ENCODE results near the gene BBIP1. TPM values are rescaled to one million over a fixed set of nuclear protein-coding genes. Genes with fewer than 3 reads are reported as not detected.

Gene BBIP1
- total and polyA plus RNA-seq, 10 of the 15 experiments (the other 5 are each of a cell fraction or from before 2014, with no cell fraction given) = 13.8 to 40.8 (median 31.3) TPM

DNA sequence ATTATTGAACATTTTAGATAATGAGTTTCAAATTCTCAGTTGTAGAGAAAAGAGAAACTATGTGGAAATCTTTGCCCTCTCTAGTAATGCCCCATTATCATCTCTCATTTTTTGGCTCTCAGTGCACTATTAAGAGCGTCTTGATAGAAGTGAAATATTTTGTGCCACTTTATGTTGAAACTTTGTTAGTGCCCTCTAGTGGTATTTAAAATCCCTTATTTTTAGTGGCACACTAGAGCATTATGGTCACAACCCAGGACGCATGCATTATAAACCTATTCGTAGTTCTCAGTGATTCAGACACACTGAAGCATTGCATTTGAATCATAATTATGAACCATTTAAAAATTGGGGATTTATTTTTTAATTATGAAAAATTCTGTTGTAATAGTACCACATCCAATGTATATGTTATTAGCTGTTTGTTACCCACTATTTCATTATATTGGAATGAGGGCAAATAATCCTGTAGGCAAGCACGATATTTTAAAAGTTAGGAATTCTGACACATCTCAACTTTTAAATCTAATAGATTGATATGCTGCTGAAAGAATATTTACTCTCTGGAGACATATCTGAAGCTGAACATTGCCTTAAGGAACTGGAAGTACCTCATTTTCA lies 25.3 kb downstream of the BBIP1 start:
- CTCF ChIA-PET = interaction anchor here (0.6 to 11.1 kb wide), 49 partner anchors 9 to 339 kb away, joined by 3 to 196 read pairs (median 4); partner anchors contain the start of genes BBIP1, PDCD4 and SHOC2
- H3K27me3 ChIP-seq (replicated peaks in 1 of 2; ENCODE audit: control insufficient read depth in 2 of 2, insufficient read depth in 2 of 2, low read length in 1 of 2) = no peaks in the 10 kb centered on the region
- no peaks in the 10 kb centered on the region for H3K9me3 ChIP-seq (replicated peaks; ENCODE audit: control insufficient read depth, insufficient read depth, low read length)
- no peak overlapping the region for H3K4me2 ChIP-seq (ENCODE audit: control insufficient read depth, insufficient read depth)
- intact Hi-C loops (cut with micrococcal nuclease; ENCODE audit: unreplicated experiment) (loop anchor here (1.0 to 10.0 kb wide), 3 partner anchors 90 to 311 kb away; no protein-coding TSS in a partner anchor), in situ Hi-C loops (cut with MboI) (no loop called here)
- no peak overlapping the region for H3K4me3 ChIP-seq
- H3K27ac ChIP-seq (ENCODE audit: control insufficient read depth, insufficient read depth) = no peak overlapping the region
- RAD21 ChIA-PET (ENCODE audit: unreplicated experiment) = interaction anchor here (0.6 to 10.5 kb wide), 26 partner anchors 9 to 283 kb away, joined by 3 to 115 read pairs (median 6); partner anchors contain the start of gene BBIP1
- peaks cover 6% of the 10 kb centered on the region for H3K79me2 ChIP-seq (ENCODE audit: control insufficient read depth, insufficient read depth, low read length)
- peaks cover 0 to 41% of the 10 kb centered on the region in 2 experiments; a peak in 3 of 4 replicates for H3K36me3 ChIP-seq (ENCODE audit: control insufficient read depth in 2 of 2, insufficient read depth in 2 of 2, low read length in 1 of 2)
- no peak overlapping the region for H3K9ac ChIP-seq (ENCODE audit: control insufficient read depth, insufficient read depth, low read length)
- no TSS peak for BruUV-seq (replicated peaks)
- 27% methylated on average over 4 of the region's 4 CpGs for WGBS (ENCODE audit: insufficient coverage, insufficient replicate concordance, low lambda C conversion rate, missing lambda C conversion rate)
- no peak overlapping the region for H2AFZ ChIP-seq (ENCODE audit: control insufficient read depth, low read depth, low read length)
- ATAC-seq (peak; percentile 93), DNase-seq (ENCODE audit: low read depth, low spot score) (no peak), FAIRE-seq (peak; percentile 83)
- SMC1A ChIA-PET (ENCODE audit: uncharacterized antibody, unreplicated experiment) = interaction anchor here (0.6 to 15.0 kb wide), 39 partner anchors 10 to 589 kb away, joined by 3 to 221 read pairs (median 5); partner anchors contain the start of genes BBIP1, SHOC2 and SMNDC1
- no peaks in the 10 kb centered on the region for H4K20me1 ChIP-seq (ENCODE audit: control insufficient read depth, insufficient read depth)
- H3K4me1 ChIP-seq (ENCODE audit: control insufficient read depth, insufficient read depth, low read length) = no peaks in the 10 kb centered on the region
- peak; percentile 66 for TF ChIP-seq RAD21 (IDR thresholded peaks at IDR 0.05; ENCODE audit: insufficient read depth, low read depth, low read length)
- TF ChIP-seq SMC3 (IDR thresholded peaks at IDR 0.05; ENCODE audit: borderline replicate concordance, low read length) = peak; percentile 67; the same call in 1 of the 2 replicates
- TF ChIP-seq BMI1 (IDR thresholded peaks at IDR 0.05; ENCODE audit: borderline replicate concordance) = no peak
- TF ChIP-seq ZNF24 (IDR thresholded peaks at IDR 0.05) = no peak
- TF ChIP-seq RUNX3 (IDR thresholded peaks at IDR 0.05; ENCODE audit: low read length) = peak; percentile 9; the same call in 1 of the 2 replicates
- no peak for TF ChIP-seq SMAD1 (IDR thresholded peaks at IDR 0.05; ENCODE audit: low read depth, partially characterized antibody)
- TF ChIP-seq, protein P1, sequence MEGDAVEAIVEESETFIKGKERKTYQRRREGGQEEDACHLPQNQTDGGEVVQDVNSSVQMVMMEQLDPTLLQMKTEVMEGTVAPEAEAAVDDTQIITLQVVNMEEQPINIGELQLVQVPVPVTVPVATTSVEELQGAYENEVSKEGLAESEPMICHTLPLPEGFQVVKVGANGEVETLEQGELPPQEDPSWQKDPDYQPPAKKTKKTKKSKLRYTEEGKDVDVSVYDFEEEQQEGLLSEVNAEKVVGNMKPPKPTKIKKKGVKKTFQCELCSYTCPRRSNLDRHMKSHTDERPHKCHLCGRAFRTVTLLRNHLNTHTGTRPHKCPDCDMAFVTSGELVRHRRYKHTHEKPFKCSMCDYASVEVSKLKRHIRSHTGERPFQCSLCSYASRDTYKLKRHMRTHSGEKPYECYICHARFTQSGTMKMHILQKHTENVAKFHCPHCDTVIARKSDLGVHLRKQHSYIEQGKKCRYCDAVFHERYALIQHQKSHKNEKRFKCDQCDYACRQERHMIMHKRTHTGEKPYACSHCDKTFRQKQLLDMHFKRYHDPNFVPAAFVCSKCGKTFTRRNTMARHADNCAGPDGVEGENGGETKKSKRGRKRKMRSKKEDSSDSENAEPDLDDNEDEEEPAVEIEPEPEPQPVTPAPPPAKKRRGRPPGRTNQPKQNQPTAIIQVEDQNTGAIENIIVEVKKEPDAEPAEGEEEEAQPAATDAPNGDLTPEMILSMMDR (IDR thresholded peaks at IDR 0.05 in 2 of 3, conservative IDR thresholded peaks at IDR 0.05 in 1 of 3; ENCODE audit: control insufficient read depth in 2 of 3, extremely low read depth in 1 of 3, insufficient read depth in 1 of 3, low read depth in 3 of 3, low read length in 3 of 3) = peak; percentile 34 to 52 (median 44); a peak in 4 of 6 replicates
- TF ChIP-seq CREB1 (IDR thresholded peaks at IDR 0.05; ENCODE audit: low read depth) = no peak
- POLR2A ChIA-PET = interaction anchor here (0.7 to 2.3 kb wide), 4 partner anchors 24 to 145 kb away, joined by 3 to 9 read pairs (median 3); no protein-coding TSS in a partner anchor

All from GM12878 (cell line).